Measurements from ENCODE around the gene CD300LG. TPM values are rescaled to one million over a fixed set of nuclear protein-coding genes. Genes with fewer than 3 reads are reported as not detected.

CD300LG gene
- total RNA-seq, 2 experiments from 2014 or later = not detected

- Histone ChIP-seq H3K9me2 (ENCODE audit: insufficient read depth, low read length) (no peaks in the 10 kb centered on the region), H3K27ac (ENCODE audit: low read depth, low read length, poor library complexity, severe bottlenecking) (no peak overlapping the region), H4K20me1 (ENCODE audit: insufficient read depth, low read length) (no peaks in the 10 kb centered on the region), H3K4me2 (ENCODE audit: low read length) (no peak overlapping the region), H3K79me2 (ENCODE audit: insufficient read depth, low read depth, low read length) (no peaks in the 10 kb centered on the region), H3K9me3 (ENCODE audit: low read length) (no peaks in the 10 kb centered on the region), H3K36me3 (ENCODE audit: insufficient read depth, low read length) (no peaks in the 10 kb centered on the region), H3K4me3 (ENCODE audit: low read depth, low read length, poor library complexity, severe bottlenecking) (no peak overlapping the region), H3K4me1 (ENCODE audit: insufficient read depth, low read length, poor library complexity, severe bottlenecking) (no peaks in the 10 kb centered on the region), H2AFZ (ENCODE audit: low read length) (no peak overlapping the region)
- CTCF ChIA-PET (ENCODE audit: unreplicated experiment) = no interaction called here
- POLR2A ChIA-PET = interaction anchor here (0.6 kb wide), 1 partner anchor 270 kb away, joined by 4 read pairs; no protein-coding TSS in a partner anchor
- intact Hi-C loops (cut with micrococcal nuclease; ENCODE audit: unreplicated experiment) = no loop called here
- BruUV-seq (replicated peaks) = no TSS peak
- no peak for TF ChIP-seq CTCF (conservative IDR thresholded peaks at IDR 0.05; ENCODE audit: low read length)
- TF ChIP-seq EZH2phosphoT487 (IDR thresholded peaks at IDR 0.05; ENCODE audit: borderline replicate concordance, low read depth, low read length) = no peak
- DNase-seq (ENCODE audit: low spot score) = no peak
Observed at GRCh38 chr17:43825567-43825966, 21.4 kb upstream of the CD300LG start.

- Histone ChIP-seq H2AFZ (ENCODE audit: low read length) (no peak overlapping the region), H3K4me3 (ENCODE audit: low read depth, low read length, poor library complexity, severe bottlenecking) (no peak overlapping the region), H3K27ac (ENCODE audit: low read depth, low read length, poor library complexity, severe bottlenecking) (no peak overlapping the region), H3K4me1 (ENCODE audit: insufficient read depth, low read length, poor library complexity, severe bottlenecking) (no peaks in the 10 kb centered on the region), H3K79me2 (ENCODE audit: insufficient read depth, low read depth, low read length) (no peaks in the 10 kb centered on the region), H4K20me1 (ENCODE audit: insufficient read depth, low read length) (no peaks in the 10 kb centered on the region), H3K9me3 (ENCODE audit: low read length) (no peaks in the 10 kb centered on the region), H3K36me3 (ENCODE audit: insufficient read depth, low read length) (no peaks in the 10 kb centered on the region), H3K9me2 (ENCODE audit: insufficient read depth, low read length) (no peaks in the 10 kb centered on the region), H3K4me2 (ENCODE audit: low read length) (no peak overlapping the region)
- no TSS peak for BruUV-seq (replicated peaks)
- CTCF ChIA-PET (ENCODE audit: unreplicated experiment) = no interaction called here
- no peak for DNase-seq (ENCODE audit: low spot score)
- TF ChIP-seq EZH2phosphoT487 (IDR thresholded peaks at IDR 0.05; ENCODE audit: borderline replicate concordance, low read depth, low read length) = no peak
- POLR2A ChIA-PET = interaction anchor here (0.6 kb wide), 1 partner anchor 271 kb away, joined by 4 read pairs; no protein-coding TSS in a partner anchor
- intact Hi-C loops (cut with micrococcal nuclease; ENCODE audit: unreplicated experiment) = no loop called here
Observed at GRCh38 chr17:43826206-43826605, 20.8 kb upstream of the CD300LG start.

- intact Hi-C loops (cut with micrococcal nuclease; ENCODE audit: unreplicated experiment) = no loop called here
- H3K36me3 ChIP-seq (ENCODE audit: insufficient read depth, low read length) = no peaks in the 10 kb centered on the region
- H4K20me1 ChIP-seq (ENCODE audit: insufficient read depth, low read length) = no peaks in the 10 kb centered on the region
- H3K79me2 ChIP-seq (ENCODE audit: insufficient read depth, low read depth, low read length) = no peaks in the 10 kb centered on the region
- ChIA-PET CTCF (ENCODE audit: unreplicated experiment) (interaction anchor here (0.6 kb wide), 1 partner anchor 155 kb away, joined by 5 read pairs; no protein-coding TSS in a partner anchor), POLR2A (interaction anchor here (0.7 kb wide), 1 partner anchor 13 kb away, joined by 3 read pairs; no protein-coding TSS in a partner anchor)
- H3K4me1 ChIP-seq (ENCODE audit: insufficient read depth, low read length, poor library complexity, severe bottlenecking) = no peaks in the 10 kb centered on the region
- no peak for DNase-seq (ENCODE audit: low spot score)
- H3K4me3 ChIP-seq (ENCODE audit: low read depth, low read length, poor library complexity, severe bottlenecking) = no peak overlapping the region
- H3K27ac ChIP-seq (ENCODE audit: low read depth, low read length, poor library complexity, severe bottlenecking) = no peak overlapping the region
- no peaks in the 10 kb centered on the region for H3K9me2 ChIP-seq (ENCODE audit: insufficient read depth, low read length)
- TF ChIP-seq CTCF (conservative IDR thresholded peaks at IDR 0.05; ENCODE audit: low read length) (no peak), EZH2phosphoT487 (IDR thresholded peaks at IDR 0.05; ENCODE audit: borderline replicate concordance, low read depth, low read length) (no peak)
- no peak overlapping the region for H3K4me2 ChIP-seq (ENCODE audit: low read length)
- BruUV-seq (replicated peaks) = no TSS peak
- no peaks in the 10 kb centered on the region for H3K9me3 ChIP-seq (ENCODE audit: low read length)
- H2AFZ ChIP-seq (ENCODE audit: low read length) = no peak overlapping the region
Observed at GRCh38 chr17:43827596-43827995, 19.4 kb upstream of the CD300LG start.

Measured in OCI-LY7 (cell line).